ENCODE measurements around the gene DNAH7. TPM values are rescaled to one million over a fixed set of nuclear protein-coding genes. Genes with fewer than 3 reads are reported as not detected.

The DNAH7 gene
- total and polyA plus RNA-seq, 9 of the 15 experiments (the other 6 are each of a cell fraction or from before 2014, with no cell fraction given), result 0.03 to 0.42 (median 0.18) TPM

GRCh38 chr2:195907474-195907873 lies 161.2 kb downstream of the DNAH7 start:
- intact Hi-C loops (cut with micrococcal nuclease), result no loop called here
- no peak overlapping the region for H2AFZ ChIP-seq (ENCODE audit: low read depth, low read length)
- WGBS (ENCODE audit: insufficient coverage, low coverage, missing lambda C conversion rate), result 10% methylated on average over 5 of the region's 5 CpGs

More at GRCh38 chr2:195907474-195907873, 161.2 kb downstream of the DNAH7 start:
- H3K27me3 ChIP-seq (ENCODE audit: control insufficient read depth in 2 of 2, insufficient read depth in 2 of 2, low read length in 2 of 2), result no peaks in the 10 kb centered on the region
- H3K9me3 ChIP-seq (replicated peaks; ENCODE audit: control insufficient read depth, insufficient read depth, low read depth, low read length), result no peaks in the 10 kb centered on the region
- H4K20me1 ChIP-seq (replicated peaks; ENCODE audit: control insufficient read depth, insufficient read depth, low read length), result no peaks in the 10 kb centered on the region
- no peak for DNase-seq (ENCODE audit: extremely low read depth in 1 of 4, low spot score in 3 of 4)
- POLR2A ChIA-PET, result no interaction called here
- ATAC-seq, result no peak
- no peak overlapping the region for H3K27ac ChIP-seq (ENCODE audit: extremely low read depth, low read depth, low read length)
- BruUV-seq (replicated peaks), result no TSS peak
- H3K36me3 ChIP-seq (ENCODE audit: control insufficient read depth, insufficient read depth, low read length), result no peaks in the 10 kb centered on the region
- CTCF ChIA-PET (ENCODE audit: low intra/inter-chr PET ratio), result no interaction called here
- H3K79me2 ChIP-seq (ENCODE audit: control insufficient read depth, insufficient read depth, low read length), result no peaks in the 10 kb centered on the region
- H3K9ac ChIP-seq (ENCODE audit: insufficient read depth in 1 of 2, low read depth in 2 of 2, low read length in 2 of 2), result no peak overlapping the region
- H3K4me1 ChIP-seq (replicated peaks in 1 of 2; ENCODE audit: control insufficient read depth in 2 of 2, insufficient read depth in 2 of 2, low read length in 2 of 2), result no peaks in the 10 kb centered on the region
- no peak for FAIRE-seq
- H3K9me1 ChIP-seq (ENCODE audit: control insufficient read depth, insufficient read depth, low read length), result no peaks in the 10 kb centered on the region
- no peak overlapping the region for H3K4me3 ChIP-seq
- no peak overlapping the region for H3K4me2 ChIP-seq (ENCODE audit: insufficient read depth, low read length)
- TF ChIP-seq KLF13 (tag; IDR thresholded peaks at IDR 0.05; ENCODE audit: borderline replicate concordance, low read depth) (no peak), NR0B1 (IDR thresholded peaks at IDR 0.05; ENCODE audit: partially characterized antibody) (no peak), DACH1 (IDR thresholded peaks at IDR 0.05; ENCODE audit: partially characterized antibody) (no peak), DNMT1 (IDR thresholded peaks at IDR 0.05) (no peak), E2F3 (CRISPR knock-in tag; IDR thresholded peaks at IDR 0.05) (no peak), PML (IDR thresholded peaks at IDR 0.05; ENCODE audit: low read length) (no peak), RBM14 (IDR thresholded peaks at IDR 0.05; ENCODE audit: borderline replicate concordance, insufficient read depth, low read depth, low read length) (no peak), ZNF584 (CRISPR knock-in tag; IDR thresholded peaks at IDR 0.05; ENCODE audit: low read depth) (no peak), MCM3 (IDR thresholded peaks at IDR 0.05) (no peak), PHTF2 (CRISPR knock-in tag; IDR thresholded peaks at IDR 0.05) (no peak), SIX5 (IDR thresholded peaks at IDR 0.05; ENCODE audit: borderline replicate concordance in 1 of 2, insufficient read depth in 1 of 2, low read depth in 1 of 2, low read length in 2 of 2) (no peak), ZBTB8A (IDR thresholded peaks at IDR 0.05; ENCODE audit: partially characterized antibody) (no peak), ETV6 (IDR thresholded peaks at IDR 0.05; ENCODE audit: borderline replicate concordance in 1 of 2, low read depth in 2 of 2, low read length in 1 of 2) (no peak), ETV6 (CRISPR knock-in tag; IDR thresholded peaks at IDR 0.05; ENCODE audit: borderline replicate concordance) (no peak)
- in situ Hi-C loops (cut with MboI), result no loop called here

Data from K562 (cell line).